NK-92 treated with Interleukin-12 subunit alpha and Interleukin-12 subunit beta, amount 100 ng/mL, for 24 hours (cell line): Measurements from ENCODE around the gene LBHD1.
"Not testable (repeated sequence)": the region's sequence is repeated elsewhere in the genome, so short reads cannot be mapped to it uniquely, and the experiment has no call there.

Experiments
- DNase-seq: peaks from one replicate; lab custom pipeline; 2025; lab: John Stamatoyannopoulos, UW

The LBHD1 gene

DNA sequence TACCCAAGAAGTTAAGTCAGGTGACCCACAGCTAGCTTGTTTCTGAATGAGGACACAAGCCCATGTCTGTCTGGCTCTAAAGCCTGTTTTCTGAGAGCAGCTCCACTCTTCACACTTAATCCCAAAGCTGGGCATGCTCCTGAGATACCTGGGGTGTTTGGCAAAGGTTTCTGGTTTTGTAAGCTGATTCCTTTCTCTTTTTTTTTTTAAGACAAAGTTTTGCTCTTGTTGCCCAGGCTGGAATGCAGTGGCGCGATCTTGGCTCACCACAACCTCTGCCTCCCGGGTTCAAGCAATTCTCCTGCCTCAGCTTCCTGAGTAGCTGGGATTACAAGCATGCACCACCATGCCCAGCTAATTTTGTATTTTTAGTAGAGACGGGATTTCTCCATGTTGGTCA, 21.6 kb upstream of the LBHD1 start:
- DNase-seq, result not testable (repeated sequence)

DNA sequence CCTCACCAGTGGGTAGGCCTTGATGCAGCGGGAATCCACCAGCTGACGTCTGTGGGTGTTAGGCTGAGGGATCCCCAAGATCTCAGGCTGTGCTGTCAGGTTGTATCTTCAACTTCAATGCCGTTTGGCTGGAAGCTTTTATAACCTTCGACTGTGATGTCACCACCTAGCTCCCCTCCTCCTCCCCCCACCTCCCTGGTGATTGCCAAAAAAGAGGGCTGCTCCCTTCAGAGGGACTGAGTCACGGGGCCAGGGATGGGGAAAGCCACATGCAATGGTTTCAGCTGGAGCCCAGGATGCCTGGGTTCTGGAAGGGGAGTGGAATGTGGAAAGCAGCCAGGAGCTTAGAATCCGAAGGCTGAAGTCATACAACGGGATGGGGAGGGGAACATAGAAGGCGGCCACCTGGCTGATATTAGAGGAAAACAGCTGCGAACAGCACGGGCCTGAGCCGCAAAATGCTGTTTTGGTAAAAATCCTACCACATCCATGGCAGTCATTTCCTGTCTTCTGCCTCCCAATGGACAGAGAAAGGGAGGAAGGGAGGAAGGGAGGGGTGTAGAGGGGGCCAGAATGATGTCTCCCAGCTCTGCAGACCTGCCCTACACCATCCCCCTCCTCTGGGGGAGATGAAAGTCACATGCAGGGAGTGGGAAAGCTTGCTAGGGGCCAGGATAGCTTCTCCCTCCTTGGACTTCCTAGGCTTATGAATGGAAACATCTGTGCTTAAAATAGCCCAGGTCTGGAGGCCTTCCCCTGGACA, 17.5 kb upstream of the LBHD1 start, which contains the start of gene LRRN4CL:
Gene LRRN4CL (minus strand): TSS at position 110 of the 763 bp plus-strand sequence. CDS start 1,022 bp downstream, outside the sequence.
- DNase-seq, result no peak

DNA sequence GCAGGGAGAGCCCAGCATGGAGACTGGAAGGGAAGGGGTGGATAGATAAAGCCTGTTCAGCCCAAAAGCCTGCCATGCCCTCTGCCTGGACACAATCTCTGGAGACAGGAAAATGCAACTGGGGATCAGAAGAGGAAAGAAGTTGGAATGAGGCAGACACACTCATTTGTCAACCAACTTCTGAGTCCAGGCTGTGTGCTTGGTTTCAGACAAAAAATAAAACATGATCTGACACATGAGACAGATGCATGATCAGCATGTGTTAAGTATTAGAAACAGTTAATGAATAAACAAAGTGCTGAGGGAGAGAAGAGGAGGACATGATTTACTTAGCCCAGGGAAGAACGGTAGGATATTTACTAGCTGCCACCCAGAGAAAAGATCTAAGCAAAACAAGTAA, 16.4 kb upstream of the LBHD1 start:
- DNase-seq, result no peak

DNA sequence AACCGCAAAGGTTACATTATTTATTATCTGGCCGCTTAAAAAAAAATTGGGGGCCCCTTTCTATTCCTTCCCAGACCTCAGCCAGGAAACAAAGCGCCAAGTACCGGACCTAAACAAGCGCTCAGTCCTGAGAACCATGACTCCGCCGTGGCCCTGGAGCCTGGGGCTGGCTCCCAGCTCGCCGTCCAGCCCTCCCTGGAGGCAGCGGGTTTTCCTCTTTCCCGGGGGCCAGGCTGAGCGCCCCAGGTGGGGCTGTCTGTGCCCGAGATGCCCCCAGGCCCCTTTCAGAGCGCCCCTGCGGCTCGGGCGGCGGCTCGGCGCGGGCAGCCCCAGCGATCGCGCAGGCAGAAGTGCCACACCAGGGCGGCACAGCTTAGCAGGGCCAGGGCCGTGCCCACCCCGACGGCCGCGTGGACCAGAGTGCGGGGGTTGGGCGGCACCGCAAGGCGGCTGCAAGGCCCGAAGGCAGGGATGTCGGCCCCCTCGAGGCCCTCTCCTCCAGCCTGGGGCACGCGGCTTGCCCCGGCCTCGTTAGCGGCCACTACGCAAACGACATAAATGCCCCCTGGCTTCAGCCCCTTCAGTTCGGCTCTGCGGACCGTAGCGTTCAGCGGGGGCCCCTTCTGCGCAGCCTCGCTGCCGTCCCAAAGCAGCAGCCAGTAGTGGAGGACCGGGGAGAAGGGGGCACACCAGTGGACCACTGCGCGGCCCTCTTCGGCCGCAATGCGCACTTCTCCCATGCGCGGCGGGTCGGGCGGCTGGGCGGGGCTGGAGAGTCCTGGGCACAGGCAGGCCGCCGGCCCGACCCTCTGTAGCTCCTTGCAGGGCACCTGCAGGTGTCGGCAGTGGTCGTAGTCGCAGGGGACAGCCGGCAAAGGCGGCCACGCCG, 15.7 kb upstream of the LBHD1 start:
- no peak for DNase-seq

DNA sequence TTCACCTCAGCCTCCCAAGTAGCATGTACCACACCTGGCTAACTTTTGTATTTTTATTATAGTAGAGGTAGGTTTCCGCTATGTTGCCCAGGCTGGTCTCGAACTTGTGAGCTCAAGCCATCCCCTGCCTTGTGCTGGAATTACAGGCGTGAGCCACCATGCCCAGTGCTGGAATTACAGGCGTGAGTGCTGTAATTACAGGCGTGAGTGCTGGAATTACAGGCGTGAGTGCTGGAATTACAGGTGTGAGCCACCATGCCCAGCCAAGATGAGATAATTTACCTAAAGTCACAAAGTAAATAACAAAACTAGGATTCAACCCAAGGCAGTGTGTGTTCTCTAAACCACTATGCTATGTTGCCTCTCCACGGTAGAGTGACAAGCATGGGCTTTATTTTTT, 10.5 kb upstream of the LBHD1 start:
- DNase-seq, result no peak

DNA sequence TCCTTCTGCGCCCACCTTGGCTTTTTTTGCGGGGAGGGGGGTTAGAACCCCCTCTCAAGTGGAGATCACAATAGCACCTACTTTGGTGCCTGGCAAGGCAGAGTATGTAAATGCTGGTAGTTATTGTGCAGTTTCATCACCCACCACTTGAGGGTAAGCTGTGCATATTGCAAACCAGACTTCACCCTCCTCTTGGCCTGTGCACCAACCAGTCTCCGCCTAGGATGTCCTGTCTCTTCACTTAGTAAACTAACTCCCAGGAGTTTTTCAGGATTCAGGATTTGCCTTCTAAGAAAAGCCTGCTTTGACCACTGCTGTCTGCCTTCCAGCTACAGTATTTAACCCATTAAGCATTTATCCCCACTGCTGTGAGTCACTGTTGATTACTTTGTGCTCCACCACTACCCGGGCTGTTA, 8.8 kb upstream of the LBHD1 start:
- DNase-seq, result no peak

DNA sequence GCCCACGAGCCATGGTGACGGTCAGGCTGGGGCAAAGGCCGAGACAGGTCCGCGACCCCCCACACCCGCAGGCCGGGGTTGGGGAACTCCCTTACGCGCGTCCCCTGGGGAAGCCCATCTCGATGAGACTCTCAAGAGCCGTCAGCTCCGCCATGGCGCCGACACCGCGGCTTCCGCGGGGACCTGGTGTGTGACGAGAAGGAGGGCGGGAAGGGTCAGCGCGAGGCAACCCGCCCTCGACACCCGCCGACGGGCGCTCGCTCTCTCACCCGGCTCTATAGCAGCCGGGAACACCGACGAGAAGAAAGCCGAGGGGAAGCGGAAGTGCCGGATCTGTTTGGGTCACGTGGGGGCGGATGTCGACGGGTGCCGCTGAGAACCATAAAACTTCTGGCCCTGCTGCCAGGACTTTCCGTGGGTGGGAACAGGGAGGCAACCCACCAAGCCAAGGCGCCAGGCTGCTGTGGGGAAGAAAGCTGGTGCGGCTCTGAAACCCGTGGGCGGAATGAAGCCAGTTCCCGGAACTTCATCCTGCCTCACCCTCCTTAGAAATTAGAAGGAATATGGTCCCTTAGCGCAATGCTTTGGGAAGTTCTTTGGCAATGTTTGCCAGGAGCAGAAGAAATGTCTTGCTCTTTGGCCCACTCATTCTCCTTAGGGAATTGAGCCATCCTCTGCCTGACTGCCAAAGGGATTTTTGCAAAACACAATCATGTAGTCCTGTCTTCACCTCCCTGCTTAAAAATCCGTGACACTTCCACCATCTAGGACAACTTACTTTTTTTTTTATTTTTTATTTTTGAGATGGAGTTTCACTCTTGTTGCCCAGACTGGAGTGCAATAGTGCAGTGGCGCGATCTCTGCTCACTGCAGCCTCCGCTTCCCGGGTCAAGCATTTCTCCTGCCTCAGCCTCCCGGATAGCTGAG, 7.0 kb upstream of the LBHD1 start, which contains the start of gene UBXN1:
Gene UBXN1 (minus strand): TSS at position 304 of the 927 bp plus-strand sequence. CDS start 150 bp downstream, at position 154.
- peak; percentile 72 for DNase-seq

DNA sequence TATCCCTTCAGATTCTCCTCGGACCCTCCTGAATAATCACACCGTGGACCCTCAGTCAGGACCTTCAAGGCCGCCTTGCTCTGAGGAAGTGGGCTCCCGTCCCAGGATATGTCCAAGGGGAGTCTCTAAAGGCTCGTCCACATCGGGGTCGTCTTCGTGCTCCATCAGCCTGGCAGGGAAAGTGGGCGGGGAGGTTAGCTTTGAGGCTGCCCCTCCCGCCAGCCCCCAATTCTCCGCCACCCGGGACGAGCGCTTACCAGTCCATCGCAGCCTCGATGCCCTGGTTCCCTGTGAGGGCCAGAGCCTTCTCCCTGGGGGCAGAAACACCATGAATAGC, 6.3 kb upstream of the LBHD1 start:
- no peak for DNase-seq

DNA sequence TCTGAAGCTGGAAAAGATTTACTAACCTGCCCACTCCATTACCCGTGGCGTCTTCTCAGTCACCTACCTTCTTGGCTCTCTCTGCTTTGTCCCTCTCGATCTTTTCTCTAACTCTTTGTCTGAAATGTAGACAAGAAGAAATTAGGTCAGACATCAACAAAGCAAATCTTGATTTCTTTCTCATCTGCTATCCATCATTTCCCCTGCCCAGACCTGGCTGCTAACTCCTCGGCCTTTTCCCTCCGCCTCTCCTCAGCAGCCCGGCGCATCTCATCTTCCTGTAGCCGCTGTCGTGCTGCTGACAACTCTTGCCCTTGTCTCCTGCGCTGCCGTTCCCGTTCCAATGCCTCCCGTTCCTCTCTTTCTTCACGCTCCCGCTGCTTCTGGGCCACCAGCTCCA, 5.6 kb upstream of the LBHD1 start:
- no peak for DNase-seq

DNA sequence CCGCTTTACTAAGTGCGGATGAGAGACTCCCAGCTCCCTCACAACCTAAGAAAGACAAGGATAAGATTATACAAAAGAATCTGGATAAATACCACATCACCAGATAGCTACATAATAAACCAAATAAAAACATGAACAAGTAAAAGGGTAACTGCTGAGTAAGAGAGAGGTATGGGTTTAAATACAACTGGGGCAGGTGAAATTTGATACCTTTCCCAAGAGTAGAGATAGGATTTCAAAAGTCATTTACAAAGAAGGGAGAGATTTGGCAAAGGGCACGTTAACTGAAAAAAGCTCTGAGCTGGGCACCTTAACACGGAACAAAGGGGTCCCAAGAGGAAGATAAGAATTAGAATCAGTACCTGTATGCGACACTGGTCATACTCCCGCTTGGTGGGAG, 5.1 kb upstream of the LBHD1 start:
- DNase-seq, result no peak

DNA sequence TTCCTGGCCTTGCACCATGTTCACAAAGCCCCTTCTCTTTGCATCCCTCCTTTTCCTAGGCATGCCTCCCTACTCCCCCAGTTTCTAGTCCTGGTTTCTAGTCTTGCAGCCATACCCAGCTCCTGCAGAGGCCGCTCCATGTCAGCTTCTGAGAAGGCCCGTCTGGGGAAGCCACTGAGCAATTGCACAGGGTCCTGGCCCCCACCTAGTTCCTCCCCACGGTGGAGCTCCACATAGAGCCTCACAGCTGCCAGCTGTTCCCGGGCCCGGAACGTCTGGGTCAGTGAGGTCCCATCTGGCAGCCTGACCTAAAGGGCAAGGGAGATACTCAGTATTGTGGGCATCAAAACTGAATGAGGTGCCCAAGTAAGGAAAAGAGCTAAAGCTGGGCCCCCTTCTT, 4.6 kb upstream of the LBHD1 start:
- DNase-seq, result no peak

DNA sequence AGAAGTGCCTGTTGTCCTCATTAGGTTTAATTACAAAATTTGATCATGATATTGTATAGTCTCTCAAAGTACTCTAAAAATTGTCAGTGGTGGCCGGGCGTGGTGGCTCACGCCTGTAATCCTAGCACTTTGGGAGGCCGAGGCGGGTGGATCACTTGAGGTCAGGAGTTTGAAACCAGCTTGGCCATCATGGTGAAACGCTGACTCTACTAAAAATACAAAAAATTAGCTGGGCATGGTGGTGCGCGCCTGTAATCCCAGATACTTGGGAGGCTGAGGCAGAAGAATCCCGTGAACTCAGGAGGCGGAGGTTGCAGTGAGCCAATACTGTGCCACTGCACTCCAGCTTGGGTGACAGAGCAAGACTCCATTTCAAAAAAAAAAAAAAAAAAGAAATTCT, 3.3 kb upstream of the LBHD1 start:
- DNase-seq, result not testable (repeated sequence)

DNA sequence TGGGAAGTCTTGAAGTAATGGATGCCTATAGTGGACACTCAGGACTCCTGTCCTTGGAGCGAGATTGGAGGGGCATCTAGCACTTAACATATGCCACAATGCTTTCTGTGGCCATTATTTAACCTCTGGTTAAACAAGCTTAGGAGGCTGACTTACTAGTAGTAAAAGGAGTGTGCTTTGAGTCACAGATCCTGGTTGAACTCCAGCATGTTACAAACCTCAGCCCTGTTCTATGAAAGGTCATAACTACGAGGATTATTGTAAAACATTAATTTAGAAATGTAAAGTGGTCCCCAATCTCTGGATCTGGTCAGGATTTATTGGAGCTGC, 1.1 kb upstream of the LBHD1 start:
- DNase-seq, result no peak

DNA sequence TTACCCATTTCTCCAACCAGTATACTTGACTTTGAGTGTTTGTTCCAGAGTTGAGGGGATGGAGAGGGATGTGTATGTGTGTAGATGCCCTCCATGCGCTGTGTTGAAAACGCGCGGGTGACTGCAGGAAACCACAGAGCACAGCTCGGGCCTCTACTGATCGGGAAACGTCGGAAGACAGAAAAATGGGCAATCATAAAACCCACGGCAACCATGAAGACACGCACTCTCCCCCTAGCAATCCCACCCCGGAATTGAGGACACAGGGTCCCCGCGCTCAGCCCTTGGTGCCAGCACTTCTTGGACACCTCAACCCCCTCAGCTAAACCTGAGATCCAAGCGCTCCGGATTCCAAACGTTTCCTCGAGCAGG, 845 bp downstream of the LBHD1 start:
- no peak for DNase-seq

DNA sequence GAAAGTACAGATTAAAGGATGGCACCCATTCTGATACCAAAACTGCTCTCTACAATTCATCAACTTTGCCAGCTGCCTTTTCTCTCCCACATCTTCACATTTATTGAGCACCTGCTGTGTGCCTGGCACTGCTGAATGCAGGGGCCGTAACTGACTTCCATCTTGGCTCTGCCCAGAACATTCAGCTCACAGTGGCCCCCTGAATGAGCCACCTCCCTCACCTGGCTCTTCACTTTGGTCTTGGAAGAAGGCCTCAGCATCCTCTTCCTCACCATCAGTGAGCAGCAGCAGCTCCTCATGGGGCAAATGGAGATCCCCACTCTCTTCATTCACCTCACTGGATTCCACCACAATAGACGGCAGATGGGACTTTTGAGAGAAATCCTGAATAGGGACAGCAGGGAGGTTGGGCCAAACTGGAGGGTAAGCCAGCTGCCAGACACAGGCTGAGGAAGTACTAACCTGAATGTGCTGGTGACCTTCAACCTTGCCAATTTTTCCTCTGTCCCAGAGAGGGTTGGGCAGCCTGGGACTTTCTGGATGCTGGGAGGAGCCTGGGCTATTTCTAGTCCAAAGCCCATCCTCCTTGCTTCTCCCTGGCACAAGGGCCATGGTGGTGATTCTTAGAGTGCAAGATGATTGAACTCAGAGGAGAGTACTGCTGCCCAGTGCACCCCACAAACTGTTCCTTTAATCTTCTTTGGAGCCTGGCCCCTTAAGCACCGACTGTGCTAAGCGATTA, 2.5 kb downstream of the LBHD1 start:
- no peak for DNase-seq

DNA sequence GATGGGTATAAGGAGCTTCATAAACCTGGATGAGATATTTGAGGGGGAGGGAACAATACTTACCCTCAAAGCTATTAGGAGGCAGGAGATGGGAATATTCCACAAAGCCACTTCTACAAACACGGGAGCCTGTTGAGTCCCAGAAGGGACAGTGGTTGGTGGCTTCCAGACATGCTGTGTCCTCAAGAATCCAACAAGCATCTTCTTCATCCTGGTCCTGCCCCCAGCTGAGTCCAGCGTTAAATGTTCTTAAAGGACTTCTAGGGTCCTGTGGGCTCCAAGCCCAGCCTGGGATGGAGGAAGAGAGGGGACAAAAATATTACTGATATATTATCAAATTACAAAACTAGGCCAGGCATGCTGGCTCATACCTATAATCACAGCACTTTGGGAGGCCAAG, 4.6 kb downstream of the LBHD1 start:
- DNase-seq, result no peak

DNA sequence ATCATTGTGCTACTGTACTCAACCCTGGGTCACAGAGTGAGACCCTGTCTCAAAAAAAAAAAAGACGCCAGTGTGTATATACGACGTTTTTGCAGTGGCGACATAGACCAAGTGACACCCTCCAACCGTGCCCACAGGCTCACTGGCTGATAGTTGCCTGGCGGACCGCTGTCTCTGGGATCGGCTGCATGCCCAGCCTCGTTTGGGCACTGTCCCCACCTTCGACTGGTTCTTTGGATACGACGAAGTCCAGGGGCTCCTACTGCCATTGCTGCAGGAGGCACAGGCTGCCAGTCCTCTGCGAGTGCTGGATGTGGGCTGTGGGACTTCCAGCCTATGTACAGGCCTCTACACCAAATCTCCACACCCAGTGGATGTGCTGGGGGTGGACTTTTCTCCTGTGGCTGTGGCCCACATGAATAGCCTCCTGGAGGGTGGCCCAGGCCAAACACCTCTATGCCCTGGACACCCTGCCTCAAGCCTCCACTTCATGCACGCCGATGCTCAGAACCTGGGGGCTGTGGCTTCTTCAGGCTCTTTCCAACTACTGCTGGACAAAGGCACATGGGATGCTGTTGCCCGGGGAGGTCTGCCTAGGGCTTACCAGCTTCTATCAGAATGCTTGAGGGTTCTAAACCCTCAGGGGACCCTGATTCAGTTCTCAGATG, 5.7 kb downstream of the LBHD1 start:
- DNase-seq, result no peak

DNA sequence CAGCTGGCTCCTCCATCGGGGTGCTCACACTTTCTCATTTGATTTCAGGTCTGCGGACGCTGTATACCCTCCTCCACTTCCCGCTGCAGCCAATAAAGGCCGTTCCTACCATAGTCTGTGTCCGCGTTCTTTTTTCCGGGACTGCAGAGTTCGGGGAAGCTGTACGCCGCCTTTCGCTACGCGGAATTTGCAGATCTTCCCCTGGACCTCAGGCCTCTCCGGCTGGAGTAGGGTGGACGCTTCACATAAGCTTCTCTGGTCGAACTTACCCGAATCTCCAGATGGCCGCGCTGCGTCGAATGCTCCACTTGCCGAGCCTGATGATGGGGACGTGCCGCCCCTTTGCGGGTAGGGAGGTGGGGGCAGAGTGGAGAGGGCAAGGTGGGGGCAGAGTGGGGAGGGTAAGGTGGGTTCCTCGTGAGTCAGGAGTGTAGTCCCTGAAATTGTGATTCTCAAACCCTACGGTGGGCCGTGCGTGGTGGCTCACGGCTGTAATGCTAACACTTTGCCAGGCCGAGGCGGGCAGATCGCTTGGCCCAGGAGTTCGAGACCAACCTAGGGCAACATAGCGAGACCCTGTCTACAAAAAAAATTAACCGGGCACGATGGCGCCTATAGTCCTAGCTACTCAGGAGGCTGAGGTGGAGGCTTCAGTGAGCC, 6.3 kb downstream of the LBHD1 start:
- DNase-seq, result peak; percentile 56

DNA sequence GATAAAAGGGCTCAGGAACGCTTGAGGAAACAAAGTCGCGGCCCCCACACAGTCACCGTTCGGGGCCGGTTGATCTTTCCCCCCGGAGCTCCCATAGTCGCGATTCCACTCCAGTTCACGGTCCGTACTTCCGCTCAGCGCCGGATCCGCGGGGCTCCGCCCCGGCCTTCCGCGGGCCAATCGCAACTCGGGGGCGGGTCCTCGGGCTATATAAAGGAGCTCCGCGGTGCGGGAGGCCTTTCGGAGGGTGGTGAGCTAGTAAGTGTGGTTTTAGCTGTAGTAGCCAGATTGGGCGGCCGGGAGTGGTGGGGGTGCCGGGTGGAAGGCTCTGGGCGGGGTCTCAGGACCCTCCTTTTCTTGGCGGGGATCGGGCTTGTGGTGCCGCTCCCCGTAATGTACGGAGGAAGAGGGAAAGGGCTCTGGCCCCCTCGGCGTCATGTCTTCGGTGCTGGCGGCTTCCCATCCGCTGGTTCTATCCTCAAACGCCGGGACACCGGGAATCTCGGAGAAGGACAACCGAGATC, 6.9 kb downstream of the LBHD1 start, which contains the start of the genes C11orf98 and CSKMT:
Gene C11orf98 (minus strand): TSS at position 136 of the 524 bp plus-strand sequence. CDS start 41 bp downstream, at position 95.
Gene CSKMT (plus strand): TSS at position 238 of the 524 bp plus-strand sequence. CDS start 568 bp downstream, outside the sequence.
- peak; percentile 93 for DNase-seq
